GM12878 (cell line): ENCODE results near the gene ERBB3.

Experiments
- CREM ChIP-seq: IDR thresholded peaks from 2 replicates; pipeline ENCODE4 v1.6.1; 2014; ENCODE audit warnings: antibody characterized with exemption, low read depth
- CTCF ChIP-seq, 3 experiments: IDR thresholded peaks in 2 of 3; conservative IDR thresholded peaks in 1 of 3; 2 replicates each; pipeline ENCODE4 v1.5.1; 2011; ENCODE audit warnings: low read depth in 3 of 3, low read length in 3 of 3, mild to moderate bottlenecking in 3 of 3, control low read depth in 2 of 3, moderate library complexity in 2 of 3, inconsistent platforms in 1 of 3, mixed read lengths in 1 of 3; ENCODE audit not compliant: control insufficient read depth in 2 of 3, insufficient read depth in 1 of 3; ENCODE audit errors: extremely low read depth in 1 of 3

GRCh38 chr12:56119361-56119796 is 39.4 kb downstream of the ERBB3 start:
- peak; percentile 72 to 87 (median 73) for TF ChIP-seq CTCF (IDR thresholded peaks at IDR 0.05 in 2 of 3, conservative IDR thresholded peaks at IDR 0.05 in 1 of 3; ENCODE audit: control insufficient read depth in 2 of 3, extremely low read depth in 1 of 3, insufficient read depth in 1 of 3, low read depth in 3 of 3, low read length in 3 of 3)
- no peak for TF ChIP-seq CREM
